ENCODE measurements around the gene KMT2D. TPM values are rescaled to one million over a fixed set of nuclear protein-coding genes. Genes with fewer than 3 reads are reported as not detected.

The KMT2D gene
- total and polyA plus RNA-seq, 2 experiments from 2014 or later = 17.6 to 120 TPM

- no peak overlapping the region for H3K27ac ChIP-seq (ENCODE audit: low read depth)
- H3K4me1 ChIP-seq (ENCODE audit: insufficient read depth) = no peaks in the 10 kb centered on the region
- Mint-ChIP-seq H3K27me3 (ENCODE audit: insufficient read depth, low read depth, poor library complexity) (peaks cover 6% of the 10 kb centered on the region), H3K9me3 (no peaks in the 10 kb centered on the region), H3K4me1 (no peaks in the 10 kb centered on the region), H3K36me3 (ENCODE audit: low read depth) (peaks cover 84% of the 10 kb centered on the region), H3K4me3 (no peak overlapping the region), H3K27ac (no peak overlapping the region)
- DNase-seq (ENCODE audit: low spot score) = no peak
- TF ChIP-seq POLR2AphosphoS5 (IDR thresholded peaks at IDR 0.05; ENCODE audit: low read depth) (0 out of 2 replicates have a peak, but pooled peaks have one; percentile 15), JUNB (IDR thresholded peaks at IDR 0.05; ENCODE audit: unreplicated experiment) (no peak)
- no peak for ATAC-seq
- peaks cover 10% of the 10 kb centered on the region; the same call in 1 of the 2 replicates for H4K20me1 ChIP-seq (replicated peaks; ENCODE audit: insufficient read depth)
- H2AFZ ChIP-seq = no peak overlapping the region
- no peak overlapping the region for H3K4me3 ChIP-seq
- no peak overlapping the region for H3K4me2 ChIP-seq
- H3K79me2 ChIP-seq (replicated peaks; ENCODE audit: insufficient read depth) = no peaks in the 10 kb centered on the region
- H3K9me2 ChIP-seq (ENCODE audit: insufficient read depth) = no peaks in the 10 kb centered on the region
- no peaks in the 10 kb centered on the region for H3K27me3 ChIP-seq (ENCODE audit: insufficient read depth)
- peaks cover 17% of the 10 kb centered on the region for H3K36me3 ChIP-seq (ENCODE audit: insufficient read depth)
- no peaks in the 10 kb centered on the region for H3F3A ChIP-seq (replicated peaks; ENCODE audit: low read depth)
These were observed 23.3 kb downstream of the KMT2D start for GRCh38 chr12:49037111-49037946.

- H3K4me1 ChIP-seq (ENCODE audit: insufficient read depth) = no peaks in the 10 kb centered on the region
- H2AFZ ChIP-seq = no peak overlapping the region
- H3K9me3 Mint-ChIP-seq = no peaks in the 10 kb centered on the region
- H3K4me3 ChIP-seq = no peak overlapping the region
- no peak overlapping the region for H3K27ac ChIP-seq (ENCODE audit: low read depth)
- no peak overlapping the region for H3K27ac Mint-ChIP-seq
- peaks cover 6% of the 10 kb centered on the region for H3K27me3 Mint-ChIP-seq (ENCODE audit: insufficient read depth, low read depth, poor library complexity)
- DNase-seq (ENCODE audit: low spot score) (no peak), ATAC-seq (no peak)
- no peak overlapping the region for H3K4me2 ChIP-seq
- no peaks in the 10 kb centered on the region for H3K9me2 ChIP-seq (ENCODE audit: insufficient read depth)
- H4K20me1 ChIP-seq (replicated peaks; ENCODE audit: insufficient read depth) = peaks cover 8% of the 10 kb centered on the region; the same call in 1 of the 2 replicates
- H3K4me3 Mint-ChIP-seq = no peak overlapping the region
- H3K4me1 Mint-ChIP-seq = no peaks in the 10 kb centered on the region
- peaks cover 10% of the 10 kb centered on the region for H3K36me3 ChIP-seq (ENCODE audit: insufficient read depth)
- H3F3A ChIP-seq (replicated peaks; ENCODE audit: low read depth) = no peaks in the 10 kb centered on the region
- peaks cover 78% of the 10 kb centered on the region for H3K36me3 Mint-ChIP-seq (ENCODE audit: low read depth)
- H3K27me3 ChIP-seq (ENCODE audit: insufficient read depth) = no peaks in the 10 kb centered on the region
- H3K79me2 ChIP-seq (replicated peaks; ENCODE audit: insufficient read depth) = no peaks in the 10 kb centered on the region
- TF ChIP-seq EZH2 (IDR thresholded peaks at IDR 0.05; ENCODE audit: low read depth, unreplicated experiment) (no peak), REST (IDR thresholded peaks at IDR 0.05; ENCODE audit: unreplicated experiment) (no peak), NANOG (IDR thresholded peaks at IDR 0.05; ENCODE audit: borderline replicate concordance) (no peak), POLR2AphosphoS5 (IDR thresholded peaks at IDR 0.05; ENCODE audit: low read depth) (no peak), ZNF331 (CRISPR knock-in tag; IDR thresholded peaks at IDR 0.05; ENCODE audit: low read depth) (no peak), EZH2phosphoT487 (IDR thresholded peaks at IDR 0.05; ENCODE audit: unreplicated experiment) (no peak), CREB1 (CRISPR knock-in tag; IDR thresholded peaks at IDR 0.05; ENCODE audit: low read depth) (no peak), ETS1 (IDR thresholded peaks at IDR 0.05) (no peak), STAT1 (IDR thresholded peaks at IDR 0.05; ENCODE audit: unreplicated experiment) (no peak)
These were observed 24.6 kb downstream of the KMT2D start for GRCh38 chr12:49036029-49036428.

Measured in GM23338 (cell line).